Activated T-helper 9 cell treated with anti-CD3 and anti-CD28 coated beads, Interleukin-2, amount 50 U/mL, for 16 hours (primary cell): ENCODE measurements around the gene PAK5.

ENCODE experiments used
- DNase-seq: peaks from one replicate; pipeline ENCODE4 v3.0.0-alpha.2; 2020; ENCODE audit warnings: low read depth

Gene PAK5

GRCh38 chr20:9493803-9494202 is 345.1 kb downstream of the PAK5 start:
- no peak for DNase-seq

- no peak for DNase-seq
Observed at GRCh38 chr20:9492067-9492466, 346.8 kb downstream of the PAK5 start.

GRCh38 chr20:9491324-9491723 is 347.6 kb downstream of the PAK5 start:
- no peak for DNase-seq

- DNase-seq = no peak
Observed at GRCh38 chr20:9490631-9491030, 348.2 kb downstream of the PAK5 start.

GRCh38 chr20:9490161-9490560 is 348.7 kb downstream of the PAK5 start:
- no peak for DNase-seq

- no peak for DNase-seq
Observed at GRCh38 chr20:9488063-9488462, 350.8 kb downstream of the PAK5 start.
